ENCODE measurements around the gene NME1. TPM values are rescaled to one million over a fixed set of nuclear protein-coding genes. Genes with fewer than 3 reads are reported as not detected.

Gene NME1
- total RNA-seq, 1 donor from 2014 or later, result 62.2 TPM

DNA sequence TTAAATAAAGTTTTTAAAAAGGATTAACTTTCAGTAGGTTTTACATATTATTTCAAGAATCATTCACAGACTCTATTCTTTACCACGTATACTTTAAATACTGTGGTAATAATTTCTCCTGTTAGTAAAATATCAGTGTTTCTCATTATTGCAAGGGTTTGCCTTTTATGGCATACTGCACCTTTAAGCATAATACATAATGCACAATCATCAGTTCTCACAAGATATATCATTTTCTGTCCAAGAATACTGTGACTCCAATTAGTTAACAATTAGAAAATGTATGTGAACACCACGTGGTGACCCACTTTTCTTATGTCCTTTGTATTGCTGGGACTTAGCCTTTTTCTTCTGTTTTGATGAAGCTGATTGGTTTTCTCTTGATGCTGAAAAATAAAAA, 38.5 kb downstream of the NME1 start:
- DNase-seq, result no peak

DNA sequence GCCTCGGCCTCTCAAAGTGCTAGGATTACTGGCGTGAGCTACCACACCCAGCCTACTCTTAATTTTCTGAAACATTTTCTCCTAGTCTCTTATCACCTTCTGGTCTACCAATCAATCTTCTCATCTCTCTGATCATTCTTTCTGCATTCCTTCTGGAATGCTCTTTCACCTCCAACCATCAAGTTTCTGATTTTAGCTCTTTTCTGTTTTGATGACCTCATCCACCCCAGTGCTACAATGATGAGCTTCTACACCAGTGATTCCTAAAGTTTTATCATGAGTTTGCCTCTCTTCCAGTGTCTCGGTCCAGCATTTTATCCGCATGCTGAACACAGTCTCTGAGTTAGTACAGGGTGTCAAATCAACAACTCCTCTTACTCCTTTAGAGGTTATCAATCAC, 44.4 kb downstream of the NME1 start:
- DNase-seq, result no peak

DNA sequence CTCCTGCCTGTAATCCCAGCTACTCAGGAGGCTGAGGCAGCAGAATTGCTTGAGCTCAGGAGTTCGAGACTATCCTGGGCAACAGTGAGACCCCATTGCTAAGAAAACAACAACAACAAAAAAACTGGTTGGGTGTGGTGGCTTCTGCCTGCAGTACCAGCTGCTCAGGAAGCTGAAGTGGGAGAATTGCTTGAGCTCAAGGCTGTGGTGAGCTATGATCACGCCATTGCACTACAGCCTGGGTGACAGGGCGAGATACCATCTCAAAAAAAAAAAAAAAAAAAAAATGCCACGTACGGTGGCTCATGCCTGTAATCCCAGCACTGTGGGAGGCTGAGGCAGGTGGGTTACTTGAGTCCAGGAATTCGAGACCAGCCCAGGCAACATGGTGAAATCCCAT, 46.9 kb downstream of the NME1 start:
- no peak for DNase-seq

DNA sequence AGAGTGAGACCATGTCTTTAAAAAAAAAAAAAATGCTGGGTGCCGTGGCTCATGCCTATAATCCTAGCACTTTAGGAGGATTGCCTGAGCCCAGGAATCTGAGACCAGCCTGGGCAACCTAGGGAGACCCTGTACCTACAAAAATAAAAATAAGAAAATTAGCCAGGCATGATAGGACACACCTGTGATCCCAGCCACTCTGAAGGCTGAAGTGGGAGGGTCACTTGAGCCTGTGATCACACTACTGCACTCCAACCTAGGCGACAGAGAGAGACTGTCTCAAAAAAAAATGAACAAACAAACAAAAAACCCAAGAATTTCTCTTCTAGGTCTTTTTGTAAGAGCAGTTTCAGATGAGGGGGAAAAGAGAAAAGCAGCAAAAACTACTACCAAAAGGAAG, 47.5 kb downstream of the NME1 start:
- no peak for DNase-seq

DNA sequence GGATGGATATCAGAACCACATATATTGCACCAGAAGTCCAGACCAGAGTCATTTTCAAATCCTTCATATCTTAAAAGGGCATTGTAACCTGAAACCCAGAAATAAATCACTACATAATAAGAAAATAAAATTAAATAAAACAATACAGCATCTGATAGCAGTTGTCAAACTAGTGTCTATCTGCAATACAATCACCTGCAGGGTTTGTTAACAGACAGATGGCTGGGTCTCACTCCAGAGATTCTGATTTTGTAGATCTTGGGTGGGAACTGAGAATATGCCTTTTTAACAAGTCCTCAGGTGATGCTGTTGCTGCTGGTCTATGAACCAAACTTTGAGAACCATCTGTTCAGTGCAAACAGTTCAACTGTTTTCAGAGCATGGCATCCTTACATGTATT, 50.5 kb downstream of the NME1 start:
- no peak for DNase-seq

Other genes with a start within 250 kb of the NME1 start
- 307 TPM for gene SPAG9, start 32.7 kb upstream of the NME1 start, total RNA-seq
- 160 TPM for gene NME2, start 12.9 kb downstream of the NME1 start, total RNA-seq
- 66.4 TPM for gene MBTD1, start 106.5 kb downstream of the NME1 start, total RNA-seq
- gene UTP18, start 107.0 kb downstream of the NME1 start, total RNA-seq, result 51.0 TPM